ENCODE measurements around the gene EIF3K.
"Not testable (repeated sequence)": the region's sequence is repeated elsewhere in the genome, so short reads cannot be mapped to it uniquely, and the experiment has no call there.

The EIF3K gene

GRCh38 chr19:38619361-38620174 lies 580 bp downstream of the EIF3K start:
- DNase-seq, result no peak

DNA sequence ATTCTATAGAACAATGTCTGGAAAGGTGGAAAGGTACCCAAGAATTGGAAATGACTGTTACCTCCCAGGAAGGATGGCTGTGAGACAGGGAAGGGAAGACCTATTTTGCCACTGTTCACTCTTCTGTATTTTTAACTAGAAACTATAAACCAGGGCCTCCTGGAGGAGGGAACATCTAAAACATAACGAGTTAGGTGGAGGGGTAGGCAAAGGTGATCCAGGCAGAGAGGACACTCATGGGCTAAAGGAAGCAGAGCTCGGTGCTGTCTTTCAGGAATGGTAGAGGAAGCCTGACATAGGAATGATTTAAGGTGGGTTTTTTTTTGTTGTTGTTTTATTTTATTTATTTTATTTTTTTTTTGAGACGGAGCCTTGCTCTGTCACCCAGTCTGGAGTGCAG lies 5.8 kb downstream of the EIF3K start:
- DNase-seq, result no peak

DNA sequence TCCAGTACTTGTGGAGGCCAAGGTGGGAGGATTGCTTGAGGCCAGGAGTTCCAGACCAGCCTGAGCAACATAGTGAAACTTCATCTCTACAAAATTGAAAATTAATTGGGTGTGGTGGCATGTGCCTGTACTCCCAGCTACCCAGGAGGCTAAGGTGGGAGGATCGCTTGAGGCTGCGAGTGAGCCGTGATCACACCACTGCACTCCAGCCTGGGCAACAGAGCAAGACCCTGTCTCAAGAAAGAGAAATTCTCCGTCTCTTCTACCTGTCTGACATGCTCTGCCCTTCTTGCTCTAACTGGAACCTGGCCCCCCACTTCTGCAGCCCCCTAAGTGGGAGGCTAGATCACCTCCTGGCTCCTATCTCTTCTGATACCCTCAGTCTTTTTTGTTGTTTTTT lies 7.4 kb downstream of the EIF3K start:
- no peak for DNase-seq

- DNase-seq, result no peak
These were observed 10.6 kb downstream of the EIF3K start for GRCh38 chr19:38629568-38629967.

DNA sequence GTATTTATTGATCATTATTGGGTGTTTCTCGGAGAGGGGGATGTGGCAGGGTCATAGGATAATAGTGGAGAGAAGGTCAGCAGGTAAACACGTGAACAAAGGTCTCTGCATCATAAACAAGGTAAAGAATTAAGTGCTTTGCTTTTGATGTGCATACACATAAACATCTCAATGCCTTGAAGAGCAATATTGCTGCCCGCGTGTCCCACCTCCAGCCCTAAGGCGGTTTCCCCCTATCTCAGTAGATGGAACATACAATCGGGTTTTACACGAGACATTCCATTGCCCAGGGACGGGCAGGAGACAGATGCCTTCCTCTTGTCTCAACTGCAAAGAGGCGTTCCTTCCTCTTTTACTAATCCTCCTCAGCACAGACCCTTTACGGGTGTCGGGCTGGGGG lies 12.3 kb downstream of the EIF3K start:
- DNase-seq, result not testable (repeated sequence)

DNA sequence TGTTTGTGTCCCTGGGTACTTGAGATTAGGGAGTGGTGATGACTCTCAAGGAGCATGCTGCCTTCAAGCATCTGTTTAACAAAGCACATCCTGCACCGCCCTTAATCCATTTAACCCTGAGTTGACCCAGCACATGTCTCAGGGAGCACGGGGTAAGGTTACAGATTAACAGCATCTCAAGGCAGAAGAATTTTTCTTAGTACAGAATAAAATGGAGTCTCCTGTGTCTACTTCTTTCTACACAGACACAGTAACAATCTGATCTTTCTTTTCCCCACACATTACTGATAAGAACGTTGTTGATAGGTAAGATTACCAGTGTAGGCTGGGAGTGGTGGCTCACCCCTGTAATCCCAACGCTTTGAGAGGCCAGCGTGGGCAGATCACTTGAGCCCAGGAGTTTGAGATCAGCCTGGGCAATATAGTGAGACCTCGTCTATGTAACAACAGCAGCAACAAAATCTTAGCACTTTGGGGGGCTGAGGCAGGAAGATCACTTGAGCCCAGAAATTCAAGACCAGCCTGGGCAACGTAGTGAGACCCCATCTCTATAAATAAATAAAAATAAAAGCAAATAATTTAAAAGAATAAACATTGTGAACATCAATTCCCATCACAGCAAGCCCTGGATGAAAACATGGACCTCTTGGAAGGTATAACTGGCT lies 13.0 kb downstream of the EIF3K start:
- DNase-seq, result not testable (repeated sequence)

DNA sequence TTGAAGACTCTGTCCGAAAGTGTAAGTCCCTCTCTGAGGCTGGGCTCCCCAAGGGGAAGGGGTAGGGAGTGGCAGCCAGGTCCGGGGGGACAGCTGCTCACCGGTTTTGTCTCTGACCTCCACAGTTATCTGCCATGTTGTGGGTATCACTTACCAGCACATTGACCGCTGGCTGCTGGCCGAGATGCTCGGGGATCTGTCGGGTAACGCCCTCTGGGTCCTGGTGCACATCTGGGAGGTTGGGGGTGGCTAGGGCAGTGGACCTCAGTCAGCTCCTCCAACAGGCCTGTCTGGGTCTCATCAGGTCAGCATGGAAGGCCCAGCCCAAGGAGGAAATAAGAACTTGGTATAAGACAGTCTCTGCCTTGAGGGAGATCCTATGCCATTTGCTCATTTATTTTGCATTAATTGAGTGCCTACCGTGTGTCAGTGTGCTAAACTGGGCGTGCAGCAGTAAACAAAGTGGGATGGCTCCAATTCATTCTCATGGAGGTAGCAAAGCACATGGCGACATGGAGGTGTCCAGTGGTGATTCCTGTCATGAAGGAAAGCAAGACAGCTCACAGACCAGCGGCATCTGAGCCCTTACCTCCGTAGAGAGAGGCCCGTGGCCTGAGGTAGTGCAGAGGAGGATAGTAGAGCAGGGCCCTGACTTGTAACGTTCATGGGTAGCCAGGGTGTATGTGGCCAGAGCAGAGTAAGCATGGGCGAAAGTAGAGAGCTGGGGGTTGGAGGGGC lies 13.7 kb downstream of the EIF3K start:
- DNase-seq, result no peak

- peak; percentile 57 for DNase-seq
These were observed 15.9 kb downstream of the EIF3K start for GRCh38 chr19:38634757-38635482.

GRCh38 chr19:38635483-38636399 lies 16.8 kb downstream of the EIF3K start:
- DNase-seq, result no peak

- DNase-seq, result no peak
These were observed 19.5 kb downstream of the EIF3K start for GRCh38 chr19:38638461-38638860.

DNA sequence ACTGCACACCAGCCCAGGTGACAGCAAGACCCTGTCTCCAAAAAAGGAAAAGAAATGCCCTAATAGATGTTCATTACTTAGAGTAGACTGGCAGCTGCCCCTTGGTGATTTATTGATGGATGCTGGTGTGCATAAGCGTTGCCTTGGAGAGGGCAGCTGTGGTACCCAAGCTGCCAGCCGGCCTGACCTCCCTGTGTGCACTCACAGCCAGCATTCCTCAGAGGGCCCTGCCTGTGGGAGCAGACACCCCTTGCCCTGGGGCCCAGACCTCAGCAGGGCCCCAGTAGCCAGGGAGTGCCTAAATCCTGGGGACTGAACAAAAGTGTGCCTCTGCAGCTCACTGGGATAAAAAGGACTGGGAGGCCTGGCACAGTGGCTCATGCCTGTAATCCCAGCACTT lies 20.7 kb downstream of the EIF3K start:
- DNase-seq, result no peak

- DNase-seq, result no peak
These were observed 21.4 kb downstream of the EIF3K start for GRCh38 chr19:38640368-38640767.

DNA sequence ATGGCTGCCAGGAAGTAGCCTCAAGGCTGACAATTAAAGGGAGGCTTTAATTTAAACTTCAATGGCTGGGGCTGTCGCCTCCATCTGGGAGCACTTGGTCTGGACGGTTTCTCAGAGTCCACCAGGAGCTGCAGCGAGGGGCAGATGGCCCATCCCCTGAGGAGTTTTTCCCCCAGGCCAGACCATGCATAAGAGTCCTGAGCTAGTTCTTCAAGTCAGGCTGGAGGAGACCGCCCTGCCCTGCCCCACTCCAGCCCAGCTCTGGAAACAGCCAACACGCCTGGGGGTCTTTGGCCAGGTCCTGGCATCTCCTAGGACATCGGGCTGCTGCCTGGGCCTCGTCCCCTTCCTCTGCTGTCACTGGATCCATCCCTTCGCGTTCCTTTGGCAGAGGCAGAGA lies 23.2 kb downstream of the EIF3K start:
- no peak for DNase-seq

- DNase-seq, result no peak
These were observed 25.7 kb downstream of the EIF3K start for GRCh38 chr19:38644719-38645118.

GRCh38 chr19:38647368-38647965 lies 28.5 kb downstream of the EIF3K start, which contains the start of gene ACTN4:
ACTN4 (plus strand) TSS chr19:38647649; CDS start chr19:38647746, 97 bp downstream.
- DNase-seq, result peak; percentile 96

DNA sequence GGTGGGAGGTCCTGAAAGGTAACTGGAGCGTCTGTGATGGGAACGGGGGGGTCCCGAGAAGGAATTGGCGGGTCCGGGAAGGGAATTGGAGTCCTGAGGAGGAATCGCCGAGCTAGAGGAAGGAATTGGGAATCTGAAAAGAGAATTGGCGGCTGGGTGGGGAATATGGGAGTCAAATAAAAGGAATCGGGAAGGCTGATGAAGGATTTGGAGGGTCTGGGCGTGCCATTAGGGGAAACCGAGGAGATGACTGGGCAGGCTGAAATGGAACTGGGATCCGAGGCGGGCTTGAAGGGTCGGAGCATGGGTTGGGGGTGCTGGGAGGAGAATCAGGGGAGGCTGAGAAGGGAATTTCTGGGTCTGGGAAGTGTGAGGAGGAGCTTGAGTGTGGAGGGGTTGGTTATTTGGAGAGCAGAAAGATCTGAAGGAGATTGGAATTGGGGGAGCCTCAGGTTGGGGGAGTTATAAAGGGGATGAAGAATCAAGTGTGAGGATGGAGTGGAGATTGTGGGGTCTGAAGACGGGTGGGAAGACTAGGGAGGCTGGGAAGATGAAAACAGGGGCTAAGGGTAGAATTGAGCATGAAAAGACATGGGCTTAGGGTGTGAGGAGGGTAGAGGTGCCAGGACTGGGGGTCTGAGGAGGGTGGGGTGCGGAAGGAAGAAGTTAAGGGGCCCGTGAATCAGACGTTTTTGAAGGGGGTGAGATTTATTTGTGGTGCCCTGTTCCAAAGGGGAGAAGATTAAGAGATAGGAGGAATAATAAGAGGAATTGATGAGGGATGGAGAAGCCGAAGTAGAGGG lies 29.2 kb downstream of the EIF3K start:
- DNase-seq, result no peak

GRCh38 chr19:38648769-38649304 lies 29.8 kb downstream of the EIF3K start:
- DNase-seq, result no peak

DNA sequence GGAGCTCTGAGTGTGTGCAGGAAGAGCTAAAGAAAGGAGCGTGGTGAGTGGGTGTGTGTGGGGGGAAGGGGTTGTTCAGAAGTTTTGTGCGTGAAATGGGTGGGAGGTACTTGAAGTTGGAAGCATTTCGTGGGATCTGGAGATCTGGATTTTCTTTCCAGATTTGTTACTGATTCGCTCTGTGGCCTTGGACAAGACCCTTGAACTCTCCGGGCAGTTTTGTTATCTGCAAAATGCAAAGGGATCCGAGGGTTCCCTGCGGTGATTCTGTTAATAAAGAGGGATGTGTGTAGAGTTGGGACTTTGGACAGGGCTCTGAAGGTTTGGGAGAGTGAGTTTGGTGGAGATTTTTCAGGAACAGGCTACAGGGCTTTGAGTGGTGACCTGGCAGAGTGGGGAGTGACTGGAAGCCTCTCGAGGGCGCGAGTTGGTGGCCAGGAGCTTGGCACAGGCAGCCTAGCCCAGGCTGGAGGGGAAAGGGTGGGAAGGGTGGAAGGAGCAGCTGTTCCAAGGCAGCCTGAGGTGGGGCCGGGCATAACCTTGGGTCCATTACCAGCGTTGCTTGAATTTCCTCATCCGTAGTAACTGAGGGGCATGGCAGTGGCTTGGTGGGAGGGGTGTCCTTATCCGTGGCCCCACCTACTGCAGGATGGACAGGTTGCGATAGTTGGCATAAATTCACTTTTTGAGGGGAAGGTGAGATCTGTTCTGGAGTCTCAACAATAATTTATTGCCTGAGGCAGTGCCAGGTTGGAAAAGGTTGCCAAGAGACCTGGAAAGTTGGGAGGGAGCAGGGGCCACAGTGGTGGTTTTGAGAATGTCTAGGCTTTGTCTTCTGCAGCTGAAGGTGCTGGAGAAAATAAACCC lies 30.6 kb downstream of the EIF3K start:
- no peak for DNase-seq

- DNase-seq, result no peak
These were observed 31.3 kb downstream of the EIF3K start for GRCh38 chr19:38650172-38650775.
